Spleen (tissue), 11 donors: ENCODE results near the gene ADNP. TPM values are rescaled to one million over a fixed set of nuclear protein-coding genes. Genes with fewer than 3 reads are reported as not detected.

Experiments
- DNase-seq: peaks from one replicate; pipeline ENCODE4 v3.0.0-alpha.2; 2020
- H3K27ac ChIP-seq, 8 donors: fragments of 200-600 bp; sonication (generic) in 7 of 8; 1 replicate in 4 of 8; 2 replicates in 4 of 8; pipeline versions ENCODE4 v1.5.0 to v1.8.0; 2016 to 2021; ENCODE audit warnings: inconsistent platforms in 4 of 8, mild to moderate bottlenecking in 4 of 8, moderate library complexity in 1 of 8
- H3K27me3 ChIP-seq, 7 donors: fragments of 200-600 bp; sonication (generic) in 6 of 7; replicated peaks in 1 of 7; 1 replicate in 4 of 7; 2 replicates in 3 of 7; pipeline versions ENCODE4 v1.5.0 to v1.8.0; 2016 to 2021; ENCODE audit warnings: inconsistent platforms in 3 of 7, mild to moderate bottlenecking in 1 of 7
- H3K36me3 ChIP-seq, 6 donors: fragments of 200-600 bp; sonication (generic) in 5 of 6; 1 replicate in 4 of 6; 2 replicates in 2 of 6; pipeline versions ENCODE4 v1.5.0 to v1.8.0; 2016 to 2021; ENCODE audit warnings: inconsistent platforms in 2 of 6
- H3K4me1 ChIP-seq, 6 donors: fragments of 200-600 bp; sonication (generic) in 5 of 6; 1 replicate in 3 of 6; 2 replicates in 3 of 6; pipeline versions ENCODE4 v1.5.0 to v1.8.0; 2016 to 2021; ENCODE audit warnings: inconsistent platforms in 3 of 6
- H3K4me3 ChIP-seq, 8 donors: fragments of 200-600 bp; sonication (generic) in 7 of 8; 1 replicate in 4 of 8; 2 replicates in 4 of 8; pipeline versions ENCODE4 v1.5.0 to v1.8.0; 2016 to 2021; ENCODE audit warnings: inconsistent platforms in 4 of 8, mild to moderate bottlenecking in 4 of 8, moderate library complexity in 2 of 8
- H3K9me3 ChIP-seq, 8 donors: fragments of 200-600 bp; sonication (generic) in 7 of 8; 1 replicate in 4 of 8; 2 replicates in 4 of 8; pipeline versions ENCODE4 v1.5.0 to v1.8.0; 2016 to 2021; ENCODE audit warnings: inconsistent platforms in 4 of 8
- POLR2A ChIP-seq, 3 donors: fragments of 450-650 bp; IDR thresholded peaks; one replicate each; pipeline ENCODE4 v1.5.1; 2017; ENCODE audit warnings: antibody characterized with exemption in 3 of 3, mild to moderate bottlenecking in 1 of 3
- POLR2AphosphoS5 ChIP-seq, 3 donors: sonication (generic); formaldehyde crosslinking; IDR thresholded peaks; one replicate each; pipeline ENCODE4 v1.5.1; 2017; ENCODE audit warnings: antibody characterized with exemption in 3 of 3
- WGBS, 5 donors: extraction: QIAGEN DNeasy Blood & Tissue Kit in 3 of 5; methylation state at CpG; one replicate each; pipeline versions ENCODE4 v1.1.5 to v1.1.7; 2013 to 2018; 5-methylcytosine and 5-hydroxymethylcytosine counted together
- intact Hi-C: fragments of 100-400 bp; cut with DNase I; formaldehyde crosslinking; loops from one replicate; pipeline ENCODE4 v1.15.0; 2023; ENCODE audit warnings: low total_unique reads
- polyA plus RNA-seq, 3 donors: library from polyadenylated mRNA; stranded (reverse); fragments of 200-250 nt; gene quantifications; one replicate each; pipeline ENCODE4 v1.2.1, GENCODE V29; 2013
- total RNA-seq, 7 donors: library from RNA; depleted of rRNA in 3 of 7; stranded (reverse); fragments of >200 nt in 3 of 7; fragmentation: NEBNext Ultra II Directional in 4 of 7; extraction: Animal tissue kit (Norgen Biotek cat#: 25700) in 4 of 7; gene quantifications; one replicate each; pipeline versions ENCODE4 v1.1.0 to v1.2.1, GENCODE V29; 2016 to 2021
- TF ChIP-seq, protein P1 (sequence below), 11 experiments: fragments of 200-600 bp in 7 of 11; fragments of 450-650 bp in 4 of 11; sonication (generic) in 4 of 11; IDR thresholded peaks in 8 of 11; conservative IDR thresholded peaks in 3 of 11; 1 replicate in 7 of 11; 2 replicates in 4 of 11; pipeline versions ENCODE4 v1.4.0 to v1.8.0; 2016 to 2021; ENCODE audit warnings: antibody characterized with exemption in 11 of 11, inconsistent platforms in 4 of 11, mild to moderate bottlenecking in 1 of 11
- donor health status: healthy with polysubstance abuse.
- donor health status: DM: no; HTN: no; CAD: no; lungs with moderate emphysema.
- donor health status: DM: no; HTN: no; CAD: no.
- donor health status: Bipolar disorder and iron deficiency.
- donor health status: healthy.
- donor health status: DM: no; HTN: no; CAD: no.
- donor health status: DM: yes; HTN: yes; CAD: no.

Gene ADNP
- total and polyA plus RNA-seq, 10 donors: 30.6 to 78.8 (median 61.3) TPM

DNA sequence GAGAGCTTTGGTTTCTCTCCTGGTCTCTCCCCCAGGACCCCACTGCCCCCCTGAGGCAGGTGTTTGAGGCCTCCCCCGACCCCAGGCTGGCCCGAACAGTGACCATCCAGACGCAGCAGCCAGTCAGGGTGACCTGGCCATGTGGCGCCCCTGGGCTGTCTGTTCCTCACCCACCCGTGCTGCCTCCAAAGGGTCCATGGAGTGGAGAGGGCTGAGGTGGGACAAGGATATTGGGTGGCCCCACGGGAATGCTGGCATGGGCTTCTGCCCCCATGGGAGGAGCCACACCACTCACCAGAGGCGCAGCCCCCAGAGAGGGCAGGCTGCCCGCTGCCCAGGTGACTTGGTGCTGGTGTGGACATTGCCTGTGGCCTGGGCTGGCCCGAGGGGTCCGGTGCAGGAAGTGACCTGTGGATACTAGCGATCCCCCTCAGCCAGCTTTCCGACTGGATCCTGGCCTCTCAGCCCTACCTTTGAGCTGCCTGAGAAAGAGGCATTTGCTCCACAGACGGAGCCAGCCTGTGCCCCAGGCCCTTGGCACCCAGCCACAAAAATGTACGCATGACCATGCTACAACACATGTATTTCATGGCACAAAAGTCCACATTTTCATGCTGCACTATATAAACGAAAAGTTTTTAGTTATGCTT, 85.5 kb downstream of the ADNP start:
- no peak overlapping the region for H3K27ac ChIP-seq
- peaks cover 0 to 53% (median 3%) of the 10 kb centered on the region in 6 donors for H3K36me3 ChIP-seq
- no peaks in the 10 kb centered on the region for H3K9me3 ChIP-seq
- 90 to 97% (median 93%) methylated on average over 9 to 15 of the region's 15 CpGs for WGBS, 5 donors
- H3K4me1 ChIP-seq: peaks cover 5 to 49% (median 19%) of the 10 kb centered on the region in 6 donors
- intact Hi-C loops: no loop called here
- DNase-seq: no peak
- H3K4me3 ChIP-seq: no peak overlapping the region
- H3K27me3 ChIP-seq: no peaks in the 10 kb centered on the region
- no peak for TF ChIP-seq POLR2A (IDR thresholded peaks at IDR 0.05)
- peak in 1 of 3 donors; percentile 18 for TF ChIP-seq POLR2AphosphoS5 (IDR thresholded peaks at IDR 0.05)

DNA sequence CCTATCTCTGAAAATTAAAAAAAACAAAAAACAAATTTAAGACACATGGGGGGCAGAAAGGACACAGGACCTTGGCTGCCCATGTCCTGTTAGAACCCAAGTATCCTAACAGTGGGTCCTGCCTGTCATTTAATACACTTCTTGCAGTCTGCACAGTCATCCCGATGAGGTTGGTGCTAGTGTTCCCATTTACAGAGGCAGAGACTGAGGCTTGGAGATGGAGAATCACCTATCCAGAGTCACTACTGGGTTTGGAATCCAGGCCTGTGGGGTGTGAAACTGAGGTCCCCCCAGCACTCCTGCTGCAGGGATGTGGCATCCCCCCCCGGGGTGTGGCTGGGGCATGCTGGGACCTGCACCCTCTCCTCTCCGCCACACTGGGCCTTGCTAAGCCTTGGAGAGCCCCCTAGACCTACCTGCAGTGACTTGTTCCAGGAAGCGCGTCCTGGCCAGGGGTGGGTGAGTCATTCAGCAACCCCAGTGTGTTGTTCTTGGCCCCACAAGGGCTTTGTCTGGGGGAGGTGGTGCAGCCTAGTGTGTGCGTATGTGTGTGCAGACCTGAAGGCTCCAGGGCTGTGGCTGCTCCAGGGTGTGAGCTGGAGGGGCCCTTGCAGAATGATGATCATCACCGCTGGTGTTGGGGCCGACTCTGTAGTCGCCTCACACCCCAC, 86.7 kb downstream of the ADNP start:
- intact Hi-C loops: no loop called here

DNA sequence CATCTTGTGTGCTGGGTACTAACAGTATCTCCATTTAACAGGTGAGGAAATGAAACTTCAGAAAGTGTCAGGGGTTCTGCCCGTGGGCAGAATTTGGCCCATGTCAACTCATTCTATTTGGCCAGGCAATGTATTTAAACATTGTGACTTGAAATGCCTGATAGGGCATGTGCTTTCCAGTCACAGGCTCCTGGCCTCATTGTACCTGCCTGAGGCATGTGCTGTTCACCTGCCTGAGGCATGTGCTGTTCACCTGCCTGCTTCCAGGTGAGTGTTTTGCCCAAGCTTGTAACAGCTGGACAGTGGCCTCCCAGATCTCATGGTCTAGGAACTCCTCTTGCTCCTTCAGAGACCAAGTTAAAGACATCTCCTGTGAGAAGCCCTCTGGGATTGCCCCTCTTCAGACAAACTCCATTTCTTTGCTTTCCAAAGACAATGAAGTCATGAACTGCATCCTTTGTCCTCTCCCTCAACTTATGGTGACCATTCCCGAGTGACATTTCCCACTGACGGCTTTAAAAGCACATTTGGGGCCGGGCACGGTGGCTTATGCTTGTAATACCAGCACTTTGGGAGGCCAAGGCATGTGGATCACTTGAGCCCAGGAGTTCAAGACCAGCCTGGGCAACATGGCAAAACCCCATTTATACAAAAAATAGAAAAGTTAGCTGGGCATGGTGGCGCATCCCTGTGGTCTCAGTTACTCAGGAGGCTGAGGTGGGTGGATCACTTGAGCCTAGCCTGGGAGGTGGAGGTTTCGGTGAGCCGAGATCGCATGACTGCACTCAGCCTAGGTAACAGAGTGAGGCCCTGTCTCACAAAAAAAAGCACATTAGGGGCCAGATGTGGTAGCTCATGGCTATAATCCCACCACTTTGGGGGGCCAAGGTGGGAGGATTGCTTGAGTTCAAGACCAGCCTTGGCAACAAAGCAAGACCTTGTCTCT, 87.6 kb downstream of the ADNP start:
- DNase-seq: no peak
- WGBS, 5 donors: 75 to 87% (median 86%) methylated on average over 9 of the region's 9 CpGs
- TF ChIP-seq, protein P1, sequence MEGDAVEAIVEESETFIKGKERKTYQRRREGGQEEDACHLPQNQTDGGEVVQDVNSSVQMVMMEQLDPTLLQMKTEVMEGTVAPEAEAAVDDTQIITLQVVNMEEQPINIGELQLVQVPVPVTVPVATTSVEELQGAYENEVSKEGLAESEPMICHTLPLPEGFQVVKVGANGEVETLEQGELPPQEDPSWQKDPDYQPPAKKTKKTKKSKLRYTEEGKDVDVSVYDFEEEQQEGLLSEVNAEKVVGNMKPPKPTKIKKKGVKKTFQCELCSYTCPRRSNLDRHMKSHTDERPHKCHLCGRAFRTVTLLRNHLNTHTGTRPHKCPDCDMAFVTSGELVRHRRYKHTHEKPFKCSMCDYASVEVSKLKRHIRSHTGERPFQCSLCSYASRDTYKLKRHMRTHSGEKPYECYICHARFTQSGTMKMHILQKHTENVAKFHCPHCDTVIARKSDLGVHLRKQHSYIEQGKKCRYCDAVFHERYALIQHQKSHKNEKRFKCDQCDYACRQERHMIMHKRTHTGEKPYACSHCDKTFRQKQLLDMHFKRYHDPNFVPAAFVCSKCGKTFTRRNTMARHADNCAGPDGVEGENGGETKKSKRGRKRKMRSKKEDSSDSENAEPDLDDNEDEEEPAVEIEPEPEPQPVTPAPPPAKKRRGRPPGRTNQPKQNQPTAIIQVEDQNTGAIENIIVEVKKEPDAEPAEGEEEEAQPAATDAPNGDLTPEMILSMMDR (IDR thresholded peaks at IDR 0.05 in 8 of 11, conservative IDR thresholded peaks at IDR 0.05 in 3 of 11): no peak
- no peak for TF ChIP-seq POLR2AphosphoS5 (IDR thresholded peaks at IDR 0.05)
- no peak for TF ChIP-seq POLR2A (IDR thresholded peaks at IDR 0.05)
- H3K36me3 ChIP-seq: peaks cover 0 to 55% (median 3%) of the 10 kb centered on the region in 6 donors
- no peak overlapping the region for H3K4me3 ChIP-seq
- intact Hi-C loops: no loop called here
- no peaks in the 10 kb centered on the region for H3K9me3 ChIP-seq
- H3K4me1 ChIP-seq: peaks cover 0 to 34% (median 9%) of the 10 kb centered on the region in 6 donors
- H3K27me3 ChIP-seq: no peaks in the 10 kb centered on the region
- H3K27ac ChIP-seq: peak overlapping the region in 2 of 8 donors; percentile 16 to 22

More for the DNA sequence above, 86.7 kb downstream of the ADNP start:
- TF ChIP-seq, protein P1 (IDR thresholded peaks at IDR 0.05 in 8 of 11, conservative IDR thresholded peaks at IDR 0.05 in 3 of 11): no peak
- peak in 1 of 3 donors; percentile 12 for TF ChIP-seq POLR2AphosphoS5 (IDR thresholded peaks at IDR 0.05)
- H3K9me3 ChIP-seq: no peaks in the 10 kb centered on the region
- WGBS, 5 donors: 69 to 79% (median 75%) methylated on average over 4 to 9 of the region's 9 CpGs
- no peaks in the 10 kb centered on the region for H3K27me3 ChIP-seq
- peaks cover 0 to 55% (median 3%) of the 10 kb centered on the region in 6 donors for H3K36me3 ChIP-seq
- no peak overlapping the region for H3K4me3 ChIP-seq
- H3K4me1 ChIP-seq: peaks cover 5 to 43% (median 18%) of the 10 kb centered on the region in 6 donors
- peak overlapping the region in 1 of 8 donors; percentile 30 for H3K27ac ChIP-seq
- DNase-seq: no peak

DNA sequence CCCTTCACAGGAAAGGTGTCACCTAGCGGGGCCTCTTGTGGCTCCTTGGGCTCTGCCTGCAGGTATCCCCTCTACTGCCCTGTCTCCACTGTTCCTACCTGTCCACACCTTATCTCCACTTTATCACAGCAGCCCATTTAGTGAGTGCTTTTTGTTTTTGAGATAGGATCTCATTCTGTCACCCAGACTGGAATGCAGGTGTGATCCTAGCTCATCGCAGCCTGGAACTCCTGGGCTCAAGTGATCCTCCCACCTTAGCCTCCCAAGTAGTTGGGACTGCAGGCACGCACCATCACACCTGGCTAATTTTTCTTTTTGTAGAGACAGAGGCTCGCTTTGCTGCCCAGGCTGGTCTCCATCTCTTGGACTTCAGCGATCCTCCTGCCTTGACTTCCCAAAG, 88.4 kb downstream of the ADNP start:
- intact Hi-C loops: no loop called here
- TF ChIP-seq, protein P1 (IDR thresholded peaks at IDR 0.05 in 8 of 11, conservative IDR thresholded peaks at IDR 0.05 in 3 of 11): no peak
- no peak for TF ChIP-seq POLR2AphosphoS5 (IDR thresholded peaks at IDR 0.05)
- no peak for TF ChIP-seq POLR2A (IDR thresholded peaks at IDR 0.05)
- 86 to 94% (median 92%) methylated on average over 5 of the region's 5 CpGs for WGBS, 5 donors
- H3K27me3 ChIP-seq: no peaks in the 10 kb centered on the region
- DNase-seq: no peak
- H3K4me1 ChIP-seq: peaks cover 0 to 31% (median 5%) of the 10 kb centered on the region in 6 donors
- H3K36me3 ChIP-seq: peaks cover 0 to 57% (median 3%) of the 10 kb centered on the region in 6 donors
- H3K4me3 ChIP-seq: no peak overlapping the region
- no peaks in the 10 kb centered on the region for H3K9me3 ChIP-seq
- peak overlapping the region in 1 of 8 donors; percentile 16 for H3K27ac ChIP-seq
